HG03432 (cell line): ENCODE measurements around the gene CDH23.

Source experiments
- ATAC-seq: cut with Tn5 transposase; IDR thresholded peaks from one replicate; pipeline ENCODE4 v1.9.1; 2021; ENCODE audit warnings: mild to moderate bottlenecking, moderate library complexity; ENCODE audit not compliant: unreplicated experiment

Gene CDH23

GRCh38 chr10:71802235-71802634 is 405.5 kb downstream of the CDH23 start:
- ATAC-seq = no peak

- no peak for ATAC-seq
These were observed 406.2 kb downstream of the CDH23 start for GRCh38 chr10:71802715-71803488.

GRCh38 chr10:71804077-71804476 is 407.4 kb downstream of the CDH23 start:
- ATAC-seq = no peak

- no peak for ATAC-seq
These were observed 409.3 kb downstream of the CDH23 start for GRCh38 chr10:71805776-71806703.

GRCh38 chr10:71806704-71807556 is 410.2 kb downstream of the CDH23 start:
- no peak for ATAC-seq

GRCh38 chr10:71807557-71808510 is 411.1 kb downstream of the CDH23 start:
- no peak for ATAC-seq

GRCh38 chr10:71809628-71810027 is 412.9 kb downstream of the CDH23 start:
- no peak for ATAC-seq

- ATAC-seq = no peak
These were observed 413.5 kb downstream of the CDH23 start for GRCh38 chr10:71810048-71810750.

- ATAC-seq = no peak
These were observed 414.6 kb downstream of the CDH23 start for GRCh38 chr10:71811351-71811750.

- peak; percentile 65 for ATAC-seq
These were observed 415.5 kb downstream of the CDH23 start for GRCh38 chr10:71812016-71812912.

- no peak for ATAC-seq
These were observed 416.3 kb downstream of the CDH23 start for GRCh38 chr10:71812913-71813590.

- ATAC-seq = no peak
These were observed 418.2 kb downstream of the CDH23 start for GRCh38 chr10:71814922-71815411.

GRCh38 chr10:71815515-71816130 is 418.9 kb downstream of the CDH23 start:
- ATAC-seq = no peak

- no peak for ATAC-seq
These were observed 419.7 kb downstream of the CDH23 start for GRCh38 chr10:71816421-71816851.

- ATAC-seq = no peak
These were observed 420.4 kb downstream of the CDH23 start for GRCh38 chr10:71816936-71817618.
